Epithelial cell of proximal tubule (primary cell): ENCODE data around the gene POU6F2. TPM values are rescaled to one million over a fixed set of nuclear protein-coding genes. Genes with fewer than 3 reads are reported as not detected.

Experiments used
- DNase-seq: peaks from one replicate; pipeline ENCODE4 v3.0.0-alpha.2; 2011; ENCODE audit warnings: low read depth
- H3K4me3 ChIP-seq: 2 replicates; pipeline ENCODE4 v1.5.1; 2011; ENCODE audit warnings: low read depth, mild to moderate bottlenecking, low read length
- total RNA-seq: library from RNA; depleted of rRNA; stranded (reverse); fragments of >200 nt; gene quantifications from 2 replicates; pipeline ENCODE4 v1.2.3, GENCODE V29; 2015
- TF ChIP-seq, protein P1 (sequence below): conservative IDR thresholded peaks from 2 replicates; pipeline ENCODE4 v1.5.1; 2012; ENCODE audit warnings: low read depth, mild to moderate bottlenecking, low read length

POU6F2 gene
- total RNA-seq, 1 donor from 2014 or later = not detected

DNA sequence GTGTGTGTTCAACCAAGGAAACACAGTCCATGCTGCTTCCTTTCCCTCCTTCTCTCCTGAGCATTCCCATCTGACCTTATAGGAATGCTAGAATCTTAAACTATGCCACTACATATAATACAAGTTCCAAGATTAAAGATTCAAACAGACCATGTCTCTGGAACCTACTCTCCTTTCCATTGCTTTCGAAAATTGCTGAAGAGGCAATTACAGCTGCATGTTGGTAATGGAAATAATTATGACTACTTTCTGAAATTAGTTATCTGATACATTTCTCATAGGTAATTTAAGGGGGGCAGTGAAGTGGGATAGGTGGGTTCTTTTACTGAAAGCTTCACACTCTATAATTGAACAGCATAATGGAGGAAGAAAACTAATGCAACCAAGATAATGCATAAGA is 302.6 kb downstream of the POU6F2 start:
- TF ChIP-seq, protein P1, sequence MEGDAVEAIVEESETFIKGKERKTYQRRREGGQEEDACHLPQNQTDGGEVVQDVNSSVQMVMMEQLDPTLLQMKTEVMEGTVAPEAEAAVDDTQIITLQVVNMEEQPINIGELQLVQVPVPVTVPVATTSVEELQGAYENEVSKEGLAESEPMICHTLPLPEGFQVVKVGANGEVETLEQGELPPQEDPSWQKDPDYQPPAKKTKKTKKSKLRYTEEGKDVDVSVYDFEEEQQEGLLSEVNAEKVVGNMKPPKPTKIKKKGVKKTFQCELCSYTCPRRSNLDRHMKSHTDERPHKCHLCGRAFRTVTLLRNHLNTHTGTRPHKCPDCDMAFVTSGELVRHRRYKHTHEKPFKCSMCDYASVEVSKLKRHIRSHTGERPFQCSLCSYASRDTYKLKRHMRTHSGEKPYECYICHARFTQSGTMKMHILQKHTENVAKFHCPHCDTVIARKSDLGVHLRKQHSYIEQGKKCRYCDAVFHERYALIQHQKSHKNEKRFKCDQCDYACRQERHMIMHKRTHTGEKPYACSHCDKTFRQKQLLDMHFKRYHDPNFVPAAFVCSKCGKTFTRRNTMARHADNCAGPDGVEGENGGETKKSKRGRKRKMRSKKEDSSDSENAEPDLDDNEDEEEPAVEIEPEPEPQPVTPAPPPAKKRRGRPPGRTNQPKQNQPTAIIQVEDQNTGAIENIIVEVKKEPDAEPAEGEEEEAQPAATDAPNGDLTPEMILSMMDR = no peak
- H3K4me3 ChIP-seq = no peak overlapping the region
- DNase-seq = no peak

- TF ChIP-seq, protein P1 = no peak
- H3K4me3 ChIP-seq = no peak overlapping the region
- DNase-seq = no peak
Observed at GRCh38 chr7:39285256-39285655, 307.5 kb downstream of the POU6F2 start.

DNA sequence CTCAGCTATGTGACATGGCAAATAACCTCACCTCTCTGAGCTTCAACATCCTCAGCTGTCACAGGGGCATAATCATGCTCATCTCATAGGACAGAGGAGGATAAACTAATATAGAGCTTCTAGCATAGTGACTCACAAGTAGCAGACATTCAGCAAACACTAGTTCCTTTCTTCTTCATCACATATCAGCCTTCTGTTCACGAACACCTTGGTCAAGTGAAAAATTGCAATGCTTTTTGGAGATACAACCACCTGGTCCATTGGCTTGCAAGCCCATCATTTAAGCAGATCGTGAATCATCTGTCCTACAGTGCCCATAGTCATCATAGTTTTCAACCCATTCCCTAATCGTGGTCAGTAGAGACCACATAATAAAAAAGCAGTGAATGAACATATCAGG is 310.6 kb downstream of the POU6F2 start:
- TF ChIP-seq, protein P1 = no peak
- H3K4me3 ChIP-seq = no peak overlapping the region
- no peak for DNase-seq

- TF ChIP-seq, protein P1 = no peak
- no peak overlapping the region for H3K4me3 ChIP-seq
- no peak for DNase-seq
Observed at GRCh38 chr7:39291628-39292410, 314.1 kb downstream of the POU6F2 start.

DNA sequence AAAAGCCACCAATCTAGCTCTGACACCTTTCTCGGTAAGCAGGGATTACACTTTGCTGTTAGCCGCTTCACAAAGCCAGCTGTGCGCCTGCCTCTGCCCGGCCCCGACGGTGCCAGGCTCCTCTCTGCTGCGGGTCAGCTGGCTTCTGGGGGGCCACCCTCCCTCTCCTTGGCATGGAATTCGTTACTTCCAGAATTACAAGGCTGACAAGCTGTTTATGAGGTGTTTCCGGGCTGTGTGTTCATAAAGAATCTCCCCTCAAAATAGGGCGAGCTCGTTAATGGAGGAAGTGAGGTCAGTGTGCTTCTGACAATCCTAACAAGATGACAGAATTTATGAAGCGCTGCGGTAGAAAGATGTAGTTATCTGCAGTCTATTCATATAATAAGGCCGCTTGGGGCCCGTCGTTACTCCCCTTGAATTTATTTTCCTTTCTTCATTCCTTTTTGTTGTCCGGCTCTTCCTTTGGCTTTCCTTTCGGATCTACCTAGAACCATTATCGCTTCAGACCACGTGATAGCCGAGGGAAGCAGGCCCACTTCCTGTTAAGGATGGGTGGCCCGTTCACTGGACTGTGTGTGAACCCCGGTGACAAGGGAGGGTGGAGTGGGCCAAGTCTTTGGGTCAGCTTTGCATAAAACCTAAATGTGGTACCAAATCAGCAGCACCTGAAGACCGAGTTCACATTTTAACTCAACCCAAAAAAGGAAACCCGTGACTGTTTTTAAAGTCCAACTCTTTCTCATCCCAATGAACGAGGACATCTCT is 315.5 kb downstream of the POU6F2 start:
- TF ChIP-seq, protein P1 = no peak
- no peak for DNase-seq
- no peak overlapping the region for H3K4me3 ChIP-seq

DNA sequence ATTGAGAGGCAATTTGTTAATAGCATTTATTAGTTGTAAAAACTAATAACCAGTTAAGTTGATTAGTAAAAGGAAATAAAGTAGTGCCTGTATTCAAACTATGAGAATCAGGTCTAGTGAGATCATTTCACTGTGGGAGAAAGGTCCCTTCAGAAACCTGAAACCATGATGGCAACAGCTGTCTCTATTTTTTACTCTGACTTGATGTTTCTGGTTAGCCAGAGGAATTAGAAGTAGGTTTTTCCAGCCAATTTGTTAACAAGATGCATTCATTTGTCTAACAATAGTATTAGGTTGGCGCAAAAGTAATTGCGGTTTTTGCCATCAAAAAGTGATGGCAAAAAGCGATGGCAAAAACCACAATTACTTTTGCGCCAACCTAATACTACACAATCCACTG is 316.3 kb downstream of the POU6F2 start:
- H3K4me3 ChIP-seq = no peak overlapping the region
- TF ChIP-seq, protein P1 = no peak
- DNase-seq = no peak
